OCI-LY7 (cell line): ENCODE measurements around the gene DACT3.

Experiments
- EZH2phosphoT487 ChIP-seq: fragments of 200-600 bp; sonication (generic); IDR thresholded peaks from 2 replicates; pipeline ENCODE4 v1.6.1; 2018; ENCODE audit warnings: low read depth, borderline replicate concordance, mild to moderate bottlenecking, mixed run types, antibody characterized with exemption, low read length, moderate library complexity, mixed read lengths
- TF ChIP-seq, protein P1 (sequence below): fragments of 200-600 bp; sonication (generic); conservative IDR thresholded peaks from 2 replicates; pipeline ENCODE4 v1.5.1; 2014; ENCODE audit warnings: mild to moderate bottlenecking, antibody characterized with exemption, low read length, moderate library complexity, mixed read lengths

DNA sequence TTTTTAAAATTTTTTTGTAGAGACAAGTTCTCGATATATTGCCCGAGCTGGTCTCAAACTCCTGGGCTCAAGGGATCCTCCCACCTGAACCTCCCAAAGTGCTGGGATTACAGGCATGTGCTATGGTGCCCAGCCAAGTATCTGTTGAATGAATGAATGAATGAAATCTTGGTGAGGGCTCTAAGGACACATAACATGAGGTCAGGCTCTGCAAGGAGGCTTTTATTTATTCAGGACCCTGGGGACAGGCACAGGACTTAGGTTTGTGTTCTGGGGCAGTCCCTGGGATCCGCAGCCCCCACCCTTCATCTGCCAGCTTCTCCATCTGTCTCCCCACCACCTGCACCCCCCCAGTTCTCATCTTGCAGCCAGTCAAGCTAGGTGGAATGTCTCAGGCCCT, 40.7 kb downstream of the DACT3 start:
- TF ChIP-seq, protein P1, sequence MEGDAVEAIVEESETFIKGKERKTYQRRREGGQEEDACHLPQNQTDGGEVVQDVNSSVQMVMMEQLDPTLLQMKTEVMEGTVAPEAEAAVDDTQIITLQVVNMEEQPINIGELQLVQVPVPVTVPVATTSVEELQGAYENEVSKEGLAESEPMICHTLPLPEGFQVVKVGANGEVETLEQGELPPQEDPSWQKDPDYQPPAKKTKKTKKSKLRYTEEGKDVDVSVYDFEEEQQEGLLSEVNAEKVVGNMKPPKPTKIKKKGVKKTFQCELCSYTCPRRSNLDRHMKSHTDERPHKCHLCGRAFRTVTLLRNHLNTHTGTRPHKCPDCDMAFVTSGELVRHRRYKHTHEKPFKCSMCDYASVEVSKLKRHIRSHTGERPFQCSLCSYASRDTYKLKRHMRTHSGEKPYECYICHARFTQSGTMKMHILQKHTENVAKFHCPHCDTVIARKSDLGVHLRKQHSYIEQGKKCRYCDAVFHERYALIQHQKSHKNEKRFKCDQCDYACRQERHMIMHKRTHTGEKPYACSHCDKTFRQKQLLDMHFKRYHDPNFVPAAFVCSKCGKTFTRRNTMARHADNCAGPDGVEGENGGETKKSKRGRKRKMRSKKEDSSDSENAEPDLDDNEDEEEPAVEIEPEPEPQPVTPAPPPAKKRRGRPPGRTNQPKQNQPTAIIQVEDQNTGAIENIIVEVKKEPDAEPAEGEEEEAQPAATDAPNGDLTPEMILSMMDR: no peak
- no peak for TF ChIP-seq EZH2phosphoT487
